Astrocyte of the hippocampus (primary cell): ENCODE measurements around the gene FXN.
"Not testable (repeated sequence)": the region's sequence is repeated elsewhere in the genome, so short reads cannot be mapped to it uniquely, and the experiment has no call there.

Experiments
- DNase-seq: peaks from one replicate; pipeline ENCODE4 v3.0.0; 2011; ENCODE audit warnings: low read depth, low spot score

The FXN gene

GRCh38 chr9:69065660-69066059, 30.1 kb downstream of the FXN start:
- DNase-seq: no peak

GRCh38 chr9:69066955-69067354, 31.4 kb downstream of the FXN start:
- no peak for DNase-seq

DNA sequence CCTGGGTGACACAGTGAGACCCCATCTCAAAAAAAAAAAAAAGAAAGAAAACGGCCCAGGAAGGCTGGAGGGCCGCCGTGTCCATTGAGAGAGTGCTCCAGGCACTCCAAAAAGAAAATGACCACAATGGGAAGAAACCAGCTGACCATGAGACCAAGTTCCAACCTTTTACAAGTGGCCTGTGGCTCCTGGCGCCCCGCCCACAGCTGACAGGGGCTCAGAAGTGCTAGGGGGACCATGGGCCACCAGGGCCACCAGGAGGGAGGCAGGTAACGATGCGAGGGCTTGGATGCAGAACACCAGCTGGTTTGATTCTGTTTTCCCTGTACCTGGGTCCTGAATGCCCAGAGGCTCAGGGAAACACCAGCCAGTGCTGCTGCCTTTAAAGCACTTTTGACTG, 34.6 kb downstream of the FXN start:
- DNase-seq: no peak

DNA sequence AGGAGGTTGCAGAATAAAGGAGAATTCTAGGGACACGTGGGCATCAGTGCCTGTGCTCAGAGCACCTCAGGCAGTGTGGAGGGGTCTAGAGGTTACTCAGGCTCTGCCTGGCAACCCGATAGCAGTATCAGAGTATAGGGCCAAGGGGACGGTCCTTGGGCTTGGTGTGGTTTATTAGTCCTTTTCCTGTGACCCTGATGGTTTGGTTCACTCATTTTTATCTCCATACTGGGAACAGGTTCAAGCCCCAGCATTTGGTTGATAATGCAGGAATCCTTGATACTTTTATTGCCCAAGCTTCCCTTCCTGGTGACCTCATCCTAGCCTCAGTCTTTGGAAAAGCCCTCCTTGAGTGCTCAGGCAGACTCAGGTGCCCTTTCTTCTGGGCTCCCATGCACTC, 35.5 kb downstream of the FXN start:
- peak; percentile 8 for DNase-seq

DNA sequence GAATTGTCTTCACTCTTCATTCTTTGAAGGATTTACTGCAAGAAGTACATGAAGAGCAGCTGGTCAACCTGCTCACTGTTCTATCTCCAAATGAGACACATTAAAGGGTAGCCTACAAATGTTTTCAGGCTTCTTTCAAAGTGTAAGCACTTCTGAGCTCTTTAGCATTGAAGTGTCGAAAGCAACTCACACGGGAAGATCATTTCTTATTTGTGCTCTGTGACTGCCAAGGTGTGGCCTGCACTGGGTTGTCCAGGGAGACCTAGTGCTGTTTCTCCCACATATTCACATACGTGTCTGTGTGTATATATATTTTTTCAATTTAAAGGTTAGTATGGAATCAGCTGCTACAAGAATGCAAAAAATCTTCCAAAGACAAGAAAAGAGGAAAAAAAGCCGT, 37.6 kb downstream of the FXN start:
- no peak for DNase-seq

DNA sequence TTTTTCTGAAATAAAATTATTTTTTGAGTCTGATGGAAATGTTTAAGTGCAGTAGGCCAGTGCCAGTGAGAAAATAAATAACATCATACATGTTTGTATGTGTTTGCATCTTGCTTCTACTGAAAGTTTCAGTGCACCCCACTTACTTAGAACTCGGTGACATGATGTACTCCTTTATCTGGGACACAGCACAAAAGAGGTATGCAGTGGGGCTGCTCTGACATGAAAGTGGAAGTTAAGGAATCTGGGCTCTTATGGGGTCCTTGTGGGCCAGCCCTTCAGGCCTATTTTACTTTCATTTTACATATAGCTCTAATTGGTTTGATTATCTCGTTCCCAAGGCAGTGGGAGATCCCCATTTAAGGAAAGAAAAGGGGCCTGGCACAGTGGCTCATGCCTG, 39.2 kb downstream of the FXN start:
- no peak for DNase-seq

DNA sequence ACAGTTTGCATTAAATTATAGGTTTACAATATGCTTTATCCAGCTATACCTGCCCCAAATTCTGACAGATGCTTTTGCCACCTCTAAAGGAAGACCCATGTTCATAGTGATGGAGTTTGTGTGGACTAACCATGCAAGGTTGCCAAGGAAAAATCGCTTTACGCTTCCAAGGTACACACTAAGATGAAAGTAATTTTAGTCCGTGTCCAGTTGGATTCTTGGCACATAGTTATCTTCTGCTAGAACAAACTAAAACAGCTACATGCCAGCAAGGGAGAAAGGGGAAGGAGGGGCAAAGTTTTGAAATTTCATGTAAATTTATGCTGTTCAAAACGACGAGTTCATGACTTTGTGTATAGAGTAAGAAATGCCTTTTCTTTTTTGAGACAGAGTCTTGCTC, 41.0 kb downstream of the FXN start:
- DNase-seq: peak; percentile 56

GRCh38 chr9:69078069-69078468, 42.5 kb downstream of the FXN start:
- DNase-seq: no peak

GRCh38 chr9:69078581-69078980, 43.0 kb downstream of the FXN start:
- DNase-seq: peak; percentile 81

- no peak for DNase-seq
Observed at GRCh38 chr9:69079186-69079585, 43.6 kb downstream of the FXN start.

DNA sequence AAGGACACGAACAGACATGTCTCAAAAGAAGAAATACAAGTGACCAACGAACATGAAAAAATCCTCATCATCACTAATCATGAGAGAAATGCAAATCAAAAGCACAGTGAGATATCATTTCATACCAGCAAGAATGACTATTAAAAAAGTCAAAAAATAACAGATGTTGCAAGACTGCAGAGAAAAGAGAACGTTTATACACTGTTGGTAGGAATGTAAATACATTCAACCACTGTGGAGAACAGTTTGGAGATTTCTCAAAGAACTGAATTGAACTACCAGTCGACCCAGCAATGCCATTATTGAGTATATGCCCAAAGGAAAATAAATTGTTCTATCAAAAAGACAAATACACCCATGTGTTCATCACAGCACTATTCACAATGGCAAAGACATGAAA, 45.7 kb downstream of the FXN start:
- no peak for DNase-seq

- no peak for DNase-seq
Observed at GRCh38 chr9:69083321-69083720, 47.8 kb downstream of the FXN start.

- peak; percentile 21 for DNase-seq
Observed at GRCh38 chr9:69085569-69086283, 50.2 kb downstream of the FXN start.

GRCh38 chr9:69086312-69086711, 50.8 kb downstream of the FXN start:
- DNase-seq: no peak

DNA sequence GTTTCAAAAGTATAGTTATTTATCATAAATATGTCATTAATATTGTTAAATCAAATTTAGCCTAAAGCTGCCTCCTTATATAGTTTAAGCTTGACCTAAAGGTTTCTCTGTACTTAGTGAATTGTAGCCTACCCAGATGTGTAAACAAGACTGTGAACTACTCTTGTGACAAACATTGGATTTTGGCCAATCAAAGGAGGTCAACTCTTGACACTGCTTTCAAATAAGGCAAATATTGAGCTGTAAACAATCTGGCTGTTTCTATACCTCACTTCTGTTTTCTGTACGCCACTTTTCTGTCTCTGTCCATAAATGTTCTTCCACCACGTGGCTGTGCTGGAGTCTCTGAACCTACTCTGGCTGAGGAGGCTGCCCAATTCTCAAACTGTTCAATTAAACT, 51.2 kb downstream of the FXN start:
- DNase-seq: no peak

DNA sequence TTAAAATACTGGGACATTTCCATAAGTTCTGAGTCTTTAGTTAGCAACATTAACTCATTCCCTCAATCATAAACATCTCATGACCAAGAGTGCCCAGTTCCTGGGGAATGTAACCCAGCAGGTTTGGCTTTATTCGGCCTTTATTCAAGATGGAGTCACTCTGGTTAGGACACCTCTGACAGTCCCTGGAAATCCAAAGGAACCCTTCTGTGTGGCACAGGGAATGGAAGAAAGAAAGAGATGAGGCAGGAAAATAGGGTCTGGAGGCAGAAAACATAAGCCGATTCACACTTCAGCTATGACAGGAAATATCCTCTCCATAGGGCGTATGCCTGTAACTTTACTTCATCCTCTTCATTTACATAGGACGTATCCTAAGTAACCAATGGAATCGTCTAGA, 53.5 kb downstream of the FXN start:
- DNase-seq: no peak

DNA sequence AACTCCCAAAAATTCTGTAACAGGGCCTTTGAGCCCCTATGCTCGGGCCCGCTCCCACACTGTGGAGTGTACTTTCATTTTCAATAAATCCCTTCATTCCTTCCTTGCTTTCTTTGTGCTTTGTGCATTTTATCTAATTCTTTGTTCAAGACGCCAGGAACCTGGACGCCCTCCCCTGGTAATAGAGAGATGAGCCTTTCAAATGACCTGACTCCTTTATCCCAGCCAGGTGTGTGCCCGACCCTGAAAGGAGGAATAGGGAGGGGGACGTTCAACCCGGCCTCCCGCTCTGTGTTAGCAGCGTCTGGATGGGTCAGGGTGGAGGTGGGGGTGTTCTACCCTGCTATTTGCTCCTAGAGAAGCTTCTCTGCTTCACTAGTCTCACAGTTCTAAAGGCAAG, 53.9 kb downstream of the FXN start:
- DNase-seq: no peak

- no peak for DNase-seq
Observed at GRCh38 chr9:69090140-69090750, 54.7 kb downstream of the FXN start.

GRCh38 chr9:69090946-69091345, 55.4 kb downstream of the FXN start:
- no peak for DNase-seq

DNA sequence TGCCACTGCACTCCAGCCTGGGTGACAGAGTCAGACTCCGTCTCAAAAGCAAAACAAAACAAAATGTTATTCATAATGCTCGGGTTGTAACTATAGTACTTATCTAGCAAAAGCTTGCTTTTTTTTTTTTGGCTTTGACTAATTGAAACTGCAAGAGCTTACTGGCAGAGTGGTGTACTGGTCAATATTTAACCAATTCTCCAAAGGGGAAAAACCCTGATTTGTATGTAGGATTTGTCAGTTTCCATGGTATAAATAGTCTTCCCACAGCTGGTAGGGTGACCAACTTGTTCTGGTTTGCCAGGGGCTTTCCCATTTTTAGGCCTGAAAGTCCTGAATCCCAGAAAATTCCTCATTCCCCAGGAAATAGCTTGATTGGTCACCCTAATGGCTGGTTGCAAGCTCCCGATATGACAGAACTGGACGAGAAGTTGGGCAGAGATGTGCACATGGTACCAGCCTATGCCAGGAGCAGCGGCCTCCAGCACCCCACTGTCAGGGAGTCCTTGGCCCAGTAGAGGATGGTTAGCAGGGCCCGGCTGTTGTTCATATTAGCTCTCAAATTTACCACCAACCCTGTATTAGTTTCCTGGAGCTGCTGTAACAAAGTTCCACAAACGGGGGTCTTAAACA, 58.0 kb downstream of the FXN start:
- no peak for DNase-seq

DNA sequence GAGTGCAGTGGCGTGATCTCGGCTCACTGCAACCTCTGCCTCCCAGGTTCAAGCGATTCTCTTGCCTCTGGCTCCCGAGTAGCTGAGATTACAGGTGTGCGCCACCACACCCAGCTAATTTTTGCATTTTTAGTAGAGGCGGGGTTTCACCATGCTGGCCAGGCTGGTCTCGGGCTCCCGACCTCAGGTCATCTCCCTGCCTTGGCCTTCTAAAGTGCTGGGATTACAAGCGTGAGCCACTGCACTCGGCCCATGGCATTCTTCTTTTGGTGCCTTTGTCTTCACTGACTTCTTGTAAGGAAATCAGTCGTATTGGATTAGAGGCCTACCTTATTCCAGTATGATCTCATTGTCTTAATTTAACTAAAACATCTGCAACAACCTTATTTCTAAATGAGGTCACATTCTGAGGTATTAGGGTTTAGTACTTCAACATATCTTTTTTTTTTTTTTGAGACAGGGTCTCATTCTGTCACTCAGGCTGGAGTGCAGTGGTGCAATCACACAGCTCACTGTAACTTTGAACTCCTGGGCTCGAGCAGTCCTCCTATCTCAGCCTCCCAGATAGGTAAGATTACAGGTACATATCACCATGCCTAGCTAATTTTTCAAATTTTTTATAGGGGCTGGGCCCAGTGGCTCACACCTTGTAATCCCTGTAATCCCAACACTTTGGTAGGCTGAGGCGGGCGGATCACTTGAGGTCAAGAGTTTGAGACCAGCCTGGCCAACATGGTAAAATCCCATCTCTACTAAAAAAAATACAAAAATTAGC, 59.0 kb downstream of the FXN start:
- not testable (repeated sequence) for DNase-seq

DNA sequence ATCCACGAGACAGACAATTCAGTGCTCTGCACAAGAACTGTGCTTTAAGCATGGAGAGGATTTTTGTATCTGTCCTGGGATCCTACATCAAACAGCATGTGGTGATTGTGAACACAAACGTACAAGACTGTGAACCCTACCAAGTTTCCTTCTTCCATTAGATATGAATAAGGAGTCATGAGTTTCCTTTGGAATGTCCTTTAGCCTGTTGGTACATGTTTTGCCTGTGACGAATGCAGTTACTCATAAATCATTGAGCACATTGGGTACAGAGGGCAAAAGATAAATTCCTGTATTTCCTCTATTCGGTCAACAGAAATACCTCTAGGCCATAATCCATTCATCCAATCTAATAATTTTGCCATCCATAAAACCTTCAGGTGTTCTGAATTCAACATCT, 61.5 kb downstream of the FXN start:
- DNase-seq: no peak
